ENCODE data around the gene PCIF1.

DNA sequence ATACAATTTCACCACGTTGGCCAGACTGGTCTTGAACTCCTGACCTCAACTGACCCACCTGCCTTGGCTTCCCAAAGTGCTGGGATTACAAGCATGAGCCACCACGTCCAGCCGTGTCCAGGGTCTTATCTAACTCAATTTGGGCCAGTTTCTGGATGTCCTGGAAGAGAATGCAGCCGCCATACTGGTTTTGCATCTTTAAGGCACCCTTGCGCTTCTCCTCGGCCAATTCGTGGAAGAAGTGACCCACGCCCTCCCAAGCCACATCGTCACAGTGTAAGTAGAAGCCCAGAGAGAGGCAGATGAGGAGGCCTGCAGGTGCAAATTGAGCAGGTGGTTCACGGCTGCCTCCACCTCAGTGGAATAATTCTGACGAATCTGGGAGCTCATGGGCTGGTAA is 41.2 kb downstream of the PCIF1 start:
- TF ChIP-seq, protein P1, sequence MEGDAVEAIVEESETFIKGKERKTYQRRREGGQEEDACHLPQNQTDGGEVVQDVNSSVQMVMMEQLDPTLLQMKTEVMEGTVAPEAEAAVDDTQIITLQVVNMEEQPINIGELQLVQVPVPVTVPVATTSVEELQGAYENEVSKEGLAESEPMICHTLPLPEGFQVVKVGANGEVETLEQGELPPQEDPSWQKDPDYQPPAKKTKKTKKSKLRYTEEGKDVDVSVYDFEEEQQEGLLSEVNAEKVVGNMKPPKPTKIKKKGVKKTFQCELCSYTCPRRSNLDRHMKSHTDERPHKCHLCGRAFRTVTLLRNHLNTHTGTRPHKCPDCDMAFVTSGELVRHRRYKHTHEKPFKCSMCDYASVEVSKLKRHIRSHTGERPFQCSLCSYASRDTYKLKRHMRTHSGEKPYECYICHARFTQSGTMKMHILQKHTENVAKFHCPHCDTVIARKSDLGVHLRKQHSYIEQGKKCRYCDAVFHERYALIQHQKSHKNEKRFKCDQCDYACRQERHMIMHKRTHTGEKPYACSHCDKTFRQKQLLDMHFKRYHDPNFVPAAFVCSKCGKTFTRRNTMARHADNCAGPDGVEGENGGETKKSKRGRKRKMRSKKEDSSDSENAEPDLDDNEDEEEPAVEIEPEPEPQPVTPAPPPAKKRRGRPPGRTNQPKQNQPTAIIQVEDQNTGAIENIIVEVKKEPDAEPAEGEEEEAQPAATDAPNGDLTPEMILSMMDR (IDR thresholded peaks at IDR 0.05; ENCODE audit: poor library complexity): no peak
- no peak for TF ChIP-seq EZH2phosphoT487 (IDR thresholded peaks at IDR 0.05; ENCODE audit: low read depth, severe bottlenecking, unreplicated experiment)
- TF ChIP-seq EZH2 (IDR thresholded peaks at IDR 0.05; ENCODE audit: borderline replicate concordance): no peak
